Glutamatergic neuron (in vitro differentiated cells): Measurements from ENCODE around the gene IFNAR1. TPM values are rescaled to one million over a fixed set of nuclear protein-coding genes. Genes with fewer than 3 reads are reported as not detected.

Experiments
- DNase-seq: peaks from one replicate; pipeline ENCODE4 v3.0.0; 2022
- H3K27ac Mint-ChIP-seq: one replicate; pipeline ENCODE4 v1.8.0; 2020; ENCODE audit warnings: mild to moderate bottlenecking, mixed read lengths, inconsistent platforms; ENCODE audit not compliant: unreplicated experiment
- H3K27me3 Mint-ChIP-seq: one replicate; pipeline ENCODE4 v1.8.0; 2020; ENCODE audit warnings: mild to moderate bottlenecking, moderate library complexity, mixed read lengths, inconsistent platforms; ENCODE audit not compliant: unreplicated experiment
- H3K36me3 Mint-ChIP-seq: one replicate; pipeline ENCODE4 v1.8.0; 2020; ENCODE audit warnings: mild to moderate bottlenecking, mixed read lengths, inconsistent platforms; ENCODE audit not compliant: unreplicated experiment
- H3K4me1 Mint-ChIP-seq: one replicate; pipeline ENCODE4 v1.8.0; 2020; ENCODE audit warnings: mild to moderate bottlenecking, low read depth, mixed read lengths, inconsistent platforms; ENCODE audit not compliant: unreplicated experiment
- H3K4me3 Mint-ChIP-seq: one replicate; pipeline ENCODE4 v1.8.0; 2020; ENCODE audit warnings: mild to moderate bottlenecking, mixed read lengths, inconsistent platforms; ENCODE audit not compliant: unreplicated experiment
- H3K9me3 Mint-ChIP-seq: one replicate; pipeline ENCODE4 v1.8.0; 2020; ENCODE audit warnings: mild to moderate bottlenecking, moderate library complexity, mixed read lengths, inconsistent platforms; ENCODE audit not compliant: unreplicated experiment
- total RNA-seq: library from RNA; stranded (reverse); fragmentation: NEBNext Ultra II Directional; extraction: Animal tissue kit (Norgen Biotek cat#: 25700); gene quantifications from one replicate; pipeline ENCODE4 v1.2.1, GENCODE V29; 2021; ENCODE audit not compliant: unreplicated experiment
- TF ChIP-seq, protein P1 (sequence below): fragments of 200-600 bp; sonication (generic); IDR thresholded peaks from one replicate; pipeline ENCODE4 v1.5.0; 2021; ENCODE audit not compliant: partially characterized antibody, unreplicated experiment

IFNAR1 gene
- total RNA-seq, 1 donor from 2014 or later: 17.7 TPM

- Mint-ChIP-seq H3K4me1 (peaks cover 6% of the 10 kb centered on the region), H3K4me3 (no peak overlapping the region), H3K36me3 (peaks cover 18% of the 10 kb centered on the region), H3K27ac (no peak overlapping the region), H3K9me3 (peaks cover 2% of the 10 kb centered on the region), H3K27me3 (no peaks in the 10 kb centered on the region)
- TF ChIP-seq, protein P1, sequence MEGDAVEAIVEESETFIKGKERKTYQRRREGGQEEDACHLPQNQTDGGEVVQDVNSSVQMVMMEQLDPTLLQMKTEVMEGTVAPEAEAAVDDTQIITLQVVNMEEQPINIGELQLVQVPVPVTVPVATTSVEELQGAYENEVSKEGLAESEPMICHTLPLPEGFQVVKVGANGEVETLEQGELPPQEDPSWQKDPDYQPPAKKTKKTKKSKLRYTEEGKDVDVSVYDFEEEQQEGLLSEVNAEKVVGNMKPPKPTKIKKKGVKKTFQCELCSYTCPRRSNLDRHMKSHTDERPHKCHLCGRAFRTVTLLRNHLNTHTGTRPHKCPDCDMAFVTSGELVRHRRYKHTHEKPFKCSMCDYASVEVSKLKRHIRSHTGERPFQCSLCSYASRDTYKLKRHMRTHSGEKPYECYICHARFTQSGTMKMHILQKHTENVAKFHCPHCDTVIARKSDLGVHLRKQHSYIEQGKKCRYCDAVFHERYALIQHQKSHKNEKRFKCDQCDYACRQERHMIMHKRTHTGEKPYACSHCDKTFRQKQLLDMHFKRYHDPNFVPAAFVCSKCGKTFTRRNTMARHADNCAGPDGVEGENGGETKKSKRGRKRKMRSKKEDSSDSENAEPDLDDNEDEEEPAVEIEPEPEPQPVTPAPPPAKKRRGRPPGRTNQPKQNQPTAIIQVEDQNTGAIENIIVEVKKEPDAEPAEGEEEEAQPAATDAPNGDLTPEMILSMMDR: no peak
- no peak for DNase-seq
Measured at GRCh38 chr21:33327792-33328433, 3.1 kb downstream of the IFNAR1 start.

DNA sequence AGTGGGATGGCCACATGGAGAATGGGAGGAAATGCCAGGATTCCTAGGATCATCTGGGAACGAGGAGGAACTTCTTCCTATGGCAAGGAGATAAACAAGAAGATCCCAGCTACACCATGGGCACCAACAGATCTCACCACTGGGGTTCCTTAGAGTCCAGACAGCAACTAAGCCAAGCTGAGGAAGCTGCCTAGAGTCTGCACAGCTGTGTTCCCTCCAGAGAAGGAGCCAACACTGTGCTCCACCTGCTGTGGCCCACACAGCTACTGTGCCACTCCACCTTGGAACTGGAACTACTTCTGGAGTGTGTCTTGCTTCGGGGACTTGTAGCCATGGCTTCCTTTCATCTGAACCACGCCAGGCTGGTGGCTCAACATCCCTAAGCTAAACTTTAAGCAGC lies 6.0 kb downstream of the IFNAR1 start:
- Mint-ChIP-seq H3K27ac (no peak overlapping the region), H3K9me3 (peaks cover 6% of the 10 kb centered on the region), H3K36me3 (peaks cover 29% of the 10 kb centered on the region), H3K4me1 (peaks cover 6% of the 10 kb centered on the region), H3K4me3 (no peak overlapping the region), H3K27me3 (no peaks in the 10 kb centered on the region)
- no peak for DNase-seq
- TF ChIP-seq, protein P1: no peak

- H3K27ac Mint-ChIP-seq: no peak overlapping the region
- H3K4me1 Mint-ChIP-seq: peaks cover 1% of the 10 kb centered on the region
Measured at GRCh38 chr21:33332143-33332542, 7.4 kb downstream of the IFNAR1 start.

DNA sequence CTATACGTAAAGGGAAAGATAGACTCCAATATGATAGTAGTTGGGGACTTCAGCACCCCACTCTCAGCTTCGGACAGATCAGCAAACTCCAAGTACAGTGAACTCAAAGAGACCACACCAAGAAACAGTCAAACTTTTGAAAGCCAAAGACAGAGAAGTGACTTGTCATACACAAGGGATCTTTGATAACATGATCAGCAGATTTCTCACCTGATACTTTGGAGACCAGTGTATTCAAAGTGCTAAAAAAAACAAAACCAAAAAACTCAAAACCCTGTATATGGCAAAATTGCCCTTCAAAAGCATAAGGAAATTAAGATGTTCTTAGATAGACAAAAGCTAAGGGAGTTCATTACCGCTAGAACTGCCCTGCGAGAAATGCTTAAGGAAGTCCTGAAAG lies 9.4 kb downstream of the IFNAR1 start:
- H3K4me1 Mint-ChIP-seq: no peaks in the 10 kb centered on the region
- TF ChIP-seq, protein P1: no peak
- H3K4me3 Mint-ChIP-seq: no peak overlapping the region
- peaks cover 6% of the 10 kb centered on the region for H3K9me3 Mint-ChIP-seq
- peaks cover 29% of the 10 kb centered on the region for H3K36me3 Mint-ChIP-seq
- no peak overlapping the region for H3K27ac Mint-ChIP-seq
- DNase-seq: no peak
- no peaks in the 10 kb centered on the region for H3K27me3 Mint-ChIP-seq

More at GRCh38 chr21:33332143-33332542, 7.4 kb downstream of the IFNAR1 start:
- no peak overlapping the region for H3K4me3 Mint-ChIP-seq
- H3K9me3 Mint-ChIP-seq: peaks cover 6% of the 10 kb centered on the region
- no peak for DNase-seq
- TF ChIP-seq, protein P1: no peak
- H3K27me3 Mint-ChIP-seq: no peaks in the 10 kb centered on the region
- peaks cover 29% of the 10 kb centered on the region for H3K36me3 Mint-ChIP-seq

- Mint-ChIP-seq H3K4me3 (no peak overlapping the region), H3K36me3 (peaks cover 29% of the 10 kb centered on the region), H3K27me3 (no peaks in the 10 kb centered on the region), H3K9me3 (peaks cover 6% of the 10 kb centered on the region), H3K4me1 (no peaks in the 10 kb centered on the region), H3K27ac (no peak overlapping the region)
- DNase-seq: no peak
- TF ChIP-seq, protein P1: no peak
Measured at GRCh38 chr21:33334824-33335223, 10.1 kb downstream of the IFNAR1 start.
